DMS53 (cell line): Measurements from ENCODE around the gene CAP1.
"Not testable (repeated sequence)": the region's sequence is repeated elsewhere in the genome, so short reads cannot be mapped to it uniquely, and the experiment has no call there.

Experiments used
- DNase-seq: peaks from one replicate; lab custom pipeline; 2025; lab: John Stamatoyannopoulos, UW

Gene CAP1, protein sequence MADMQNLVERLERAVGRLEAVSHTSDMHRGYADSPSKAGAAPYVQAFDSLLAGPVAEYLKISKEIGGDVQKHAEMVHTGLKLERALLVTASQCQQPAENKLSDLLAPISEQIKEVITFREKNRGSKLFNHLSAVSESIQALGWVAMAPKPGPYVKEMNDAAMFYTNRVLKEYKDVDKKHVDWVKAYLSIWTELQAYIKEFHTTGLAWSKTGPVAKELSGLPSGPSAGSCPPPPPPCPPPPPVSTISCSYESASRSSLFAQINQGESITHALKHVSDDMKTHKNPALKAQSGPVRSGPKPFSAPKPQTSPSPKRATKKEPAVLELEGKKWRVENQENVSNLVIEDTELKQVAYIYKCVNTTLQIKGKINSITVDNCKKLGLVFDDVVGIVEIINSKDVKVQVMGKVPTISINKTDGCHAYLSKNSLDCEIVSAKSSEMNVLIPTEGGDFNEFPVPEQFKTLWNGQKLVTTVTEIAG

DNA sequence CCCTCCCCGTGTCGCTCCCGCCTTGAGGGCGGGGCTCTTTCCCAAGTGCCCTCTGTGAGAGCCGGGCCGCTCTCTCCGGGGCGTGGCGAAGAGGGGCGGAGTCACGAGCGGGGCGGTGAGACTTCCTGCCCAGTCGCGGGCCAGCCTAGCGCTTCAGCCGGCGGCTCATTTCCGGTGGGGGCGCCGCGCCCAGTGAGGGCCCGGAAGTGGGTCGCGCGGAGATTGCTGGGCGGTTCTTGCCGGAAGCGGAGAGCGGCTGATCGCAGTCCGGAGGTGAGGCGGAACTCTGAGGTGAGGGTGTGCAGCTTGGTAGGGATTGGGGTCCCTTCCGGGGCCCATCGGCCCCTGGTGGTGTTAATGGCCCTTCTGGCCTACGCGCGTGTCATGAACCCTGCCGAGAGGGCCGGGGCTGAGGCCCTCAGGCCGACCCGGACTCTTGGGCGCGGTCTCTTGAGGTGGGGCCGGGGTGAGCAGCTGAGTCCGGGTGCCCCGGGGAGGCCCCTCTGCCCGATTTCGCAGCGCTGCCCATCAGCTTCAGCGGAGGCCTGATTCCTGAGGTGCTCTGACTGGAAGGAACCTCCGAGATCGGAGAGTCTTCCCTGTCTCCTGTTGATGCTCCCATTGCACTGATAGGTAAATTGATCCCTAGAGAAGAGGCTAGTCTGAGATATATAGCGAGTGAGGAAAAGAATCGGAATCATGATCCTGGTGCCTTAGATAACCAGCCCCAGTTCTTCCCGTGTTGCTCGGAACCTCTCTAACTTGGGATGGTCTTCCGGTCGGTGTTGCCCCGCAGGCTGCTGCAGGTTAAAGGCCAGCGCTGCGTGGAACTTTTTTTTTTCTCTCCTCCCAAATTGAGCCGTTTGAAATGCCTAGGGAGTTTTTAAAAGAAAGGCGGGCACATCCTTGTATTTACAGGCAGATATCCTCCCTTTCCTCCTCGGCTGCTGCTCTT lies at the start of gene CAP1:
Gene CAP1 (plus strand): TSS at position 219 of the 955 bp plus-strand sequence. CDS start 18,618 bp downstream, outside the sequence.
- DNase-seq: peak; percentile 99

DNA sequence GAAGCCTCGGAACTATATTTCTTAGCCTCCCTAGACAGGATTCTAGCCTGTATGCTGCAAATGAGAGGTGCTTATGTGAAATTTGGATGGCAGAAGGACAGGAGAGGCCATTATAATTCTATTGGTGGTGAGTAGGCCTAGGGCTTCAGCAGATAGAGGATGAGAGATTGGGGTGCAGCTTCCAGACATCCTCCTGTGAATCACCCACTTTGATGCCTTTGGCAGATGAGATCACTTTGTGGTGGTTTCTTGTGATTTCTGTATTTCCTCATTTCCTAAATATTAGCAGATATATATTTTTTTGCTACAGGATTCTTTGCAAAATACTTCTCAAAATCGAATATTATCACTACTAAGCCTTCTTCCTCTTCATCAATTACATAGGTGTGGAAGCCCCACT lies 48.3 kb upstream of the CAP1 start:
- no peak for DNase-seq

DNA sequence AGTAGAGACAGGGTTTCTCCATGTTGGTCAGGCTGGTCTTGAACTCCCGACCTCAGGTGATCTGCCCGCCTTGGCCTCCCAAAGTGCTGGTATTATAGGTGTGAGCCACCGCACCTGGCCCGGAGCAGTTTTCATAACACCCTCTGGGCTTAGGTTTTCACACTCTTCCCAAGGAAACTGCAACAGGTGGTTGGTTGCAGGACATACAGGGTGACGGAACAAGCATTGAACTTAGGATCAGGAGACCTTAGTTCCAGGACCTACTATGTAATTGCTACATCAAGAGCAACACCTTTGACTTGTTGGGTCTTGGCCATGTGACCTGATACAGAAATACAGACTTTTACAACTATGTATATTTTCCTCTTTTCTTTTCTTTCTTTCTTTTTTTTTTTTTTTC lies 47.6 kb upstream of the CAP1 start:
- DNase-seq: no peak

DNA sequence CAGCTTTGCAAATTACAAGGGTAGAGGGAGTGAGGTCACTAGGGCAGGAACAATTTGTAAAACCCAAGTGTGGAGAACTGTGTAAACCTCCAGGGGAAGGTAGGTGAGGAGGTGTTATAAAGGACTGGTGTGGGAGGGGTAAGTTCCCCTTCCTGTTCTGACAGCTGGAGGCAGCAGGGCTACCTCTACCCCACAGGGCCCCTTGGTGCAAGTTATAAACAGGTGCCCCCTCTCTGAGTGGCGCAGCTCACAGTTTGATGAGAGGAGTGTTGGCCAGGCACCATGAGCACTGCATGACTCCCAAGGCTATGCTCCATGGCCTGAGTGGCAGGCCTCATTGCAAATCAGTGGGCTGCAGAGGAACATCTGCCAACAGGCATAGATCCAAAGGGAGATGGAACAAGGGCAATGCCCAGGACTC lies 44.5 kb upstream of the CAP1 start:
- peak; percentile 28 for DNase-seq

DNA sequence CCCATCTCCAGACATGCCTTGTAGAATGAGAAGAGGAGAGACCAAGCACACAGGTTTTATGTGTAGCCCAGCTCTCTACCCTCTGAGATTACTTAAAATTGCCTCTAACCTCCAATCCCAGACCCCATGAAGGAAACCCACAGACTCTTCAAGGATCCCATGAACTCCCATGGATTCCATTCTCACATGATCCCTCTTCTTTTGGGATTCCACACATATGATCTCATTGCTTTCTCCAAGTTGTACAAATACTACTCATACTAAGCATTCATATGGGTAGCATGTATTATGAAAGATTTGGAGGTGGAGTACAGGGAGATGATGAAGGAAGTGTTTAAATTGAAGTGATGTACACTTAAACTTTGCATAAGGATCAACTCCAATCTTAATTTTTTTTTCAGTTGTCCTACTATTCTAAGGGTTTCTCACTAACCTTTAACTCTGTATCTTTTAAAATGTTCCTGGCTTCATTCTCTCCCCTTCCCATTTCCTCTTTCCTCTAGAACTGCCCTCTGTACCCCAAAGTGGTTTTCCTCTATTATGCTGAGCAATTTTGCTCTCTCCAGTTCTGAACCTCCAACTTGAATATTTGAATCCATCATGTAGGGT lies 44.0 kb upstream of the CAP1 start:
- no peak for DNase-seq

DNA sequence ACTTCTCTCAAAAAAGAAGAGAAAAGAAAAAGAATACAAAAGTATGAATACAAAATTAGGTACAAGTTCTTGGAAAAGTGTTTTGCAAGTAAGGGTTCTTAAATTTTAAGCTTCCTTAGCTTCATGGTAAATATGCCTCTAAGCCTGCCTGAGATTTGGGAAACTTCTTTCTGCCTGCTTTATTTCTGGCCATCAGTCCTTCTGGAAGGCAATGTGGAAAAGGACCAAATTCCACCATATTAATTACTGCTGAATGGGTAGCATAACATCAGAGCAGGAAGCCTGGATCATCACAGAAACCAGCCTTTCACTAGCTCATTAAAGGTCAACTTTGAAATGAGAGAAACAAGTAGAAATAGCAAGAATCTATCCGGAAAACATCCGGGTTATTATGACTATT lies 39.1 kb upstream of the CAP1 start:
- DNase-seq: no peak

DNA sequence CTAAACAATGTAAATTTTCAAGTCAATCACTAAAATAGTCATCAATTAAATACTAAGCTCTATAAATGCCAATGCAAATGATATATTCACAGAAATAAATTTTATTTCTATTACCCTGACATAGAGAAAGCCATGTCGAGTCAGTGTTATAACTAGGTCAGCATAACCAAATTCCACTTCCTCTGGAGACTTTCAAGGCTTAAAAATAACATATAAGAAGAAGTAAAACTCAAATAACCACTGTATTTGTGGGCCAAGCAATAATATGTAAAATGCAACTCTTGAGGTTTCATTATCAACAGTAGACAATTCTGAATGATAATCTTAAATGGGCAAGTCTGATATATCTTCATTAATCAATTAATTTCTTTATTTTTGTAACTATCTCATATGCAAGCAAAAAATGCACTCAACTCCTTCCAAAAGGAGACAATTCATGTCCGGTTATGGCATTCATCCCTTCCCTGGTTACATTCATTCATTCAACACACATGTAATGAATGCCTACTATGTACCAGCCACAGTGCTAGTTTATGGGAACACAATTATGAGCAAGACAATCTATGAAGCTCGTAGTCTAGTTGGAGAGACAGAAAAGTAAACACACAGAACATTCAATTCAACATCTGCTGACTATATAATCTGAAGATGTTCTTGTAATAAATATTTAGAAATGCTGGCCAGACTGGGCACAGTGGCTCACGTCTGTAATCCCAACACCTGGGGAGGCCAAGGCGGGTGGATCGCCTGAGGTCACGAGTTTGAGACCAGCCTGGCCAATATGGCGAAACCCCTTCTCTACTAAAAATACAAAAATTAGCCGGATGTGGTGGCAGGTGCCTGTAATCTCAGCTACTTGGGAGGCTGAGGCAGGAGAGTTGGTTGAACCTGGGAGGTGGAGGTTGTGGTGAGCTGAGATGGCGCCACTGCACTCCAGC lies 37.1 kb upstream of the CAP1 start:
- DNase-seq: no peak

DNA sequence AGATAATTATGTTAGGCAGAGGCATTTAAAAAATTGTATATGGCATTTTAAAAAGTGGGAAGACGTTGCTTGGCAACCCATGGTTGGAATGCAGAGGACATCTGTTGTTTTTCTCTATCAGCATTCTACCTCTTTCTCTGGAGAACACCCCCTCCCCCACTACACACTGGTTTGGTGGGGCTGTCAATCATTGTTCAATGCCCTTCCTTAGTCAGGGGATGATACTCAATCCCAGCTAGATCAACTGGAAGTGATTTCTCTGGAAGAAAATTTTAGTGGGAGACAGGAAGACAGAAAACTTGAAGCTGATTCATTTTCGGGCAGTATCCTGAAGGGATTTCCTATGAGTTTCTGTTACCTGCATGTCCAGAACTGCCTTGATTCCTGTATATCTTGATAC lies 35.7 kb upstream of the CAP1 start:
- peak; percentile 31 for DNase-seq

DNA sequence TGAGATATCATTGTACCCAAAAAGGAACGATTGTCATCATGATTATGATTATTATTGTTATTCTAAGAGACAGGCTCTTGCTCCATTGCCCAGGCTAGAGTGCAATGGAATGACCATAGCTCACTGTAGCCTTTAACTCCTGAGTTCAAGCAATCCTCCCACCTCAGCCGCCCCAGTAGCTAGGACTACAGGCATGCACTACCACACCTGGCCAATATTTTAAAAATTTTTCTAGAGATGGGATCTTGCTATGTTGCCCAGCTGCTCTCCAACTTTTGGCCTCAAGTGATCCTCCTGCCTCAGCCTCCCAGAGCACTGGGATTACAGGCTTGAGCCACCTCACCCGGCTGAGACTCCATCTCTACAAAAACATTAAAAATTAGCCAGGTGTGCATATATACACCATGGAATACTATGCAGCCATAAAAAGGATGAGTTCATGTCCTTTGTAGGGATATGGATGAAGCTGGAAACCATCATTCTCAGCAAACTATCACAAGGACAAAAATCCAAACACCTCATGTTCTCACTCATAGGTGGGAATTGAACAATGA lies 33.0 kb upstream of the CAP1 start:
- DNase-seq: not testable (repeated sequence)

DNA sequence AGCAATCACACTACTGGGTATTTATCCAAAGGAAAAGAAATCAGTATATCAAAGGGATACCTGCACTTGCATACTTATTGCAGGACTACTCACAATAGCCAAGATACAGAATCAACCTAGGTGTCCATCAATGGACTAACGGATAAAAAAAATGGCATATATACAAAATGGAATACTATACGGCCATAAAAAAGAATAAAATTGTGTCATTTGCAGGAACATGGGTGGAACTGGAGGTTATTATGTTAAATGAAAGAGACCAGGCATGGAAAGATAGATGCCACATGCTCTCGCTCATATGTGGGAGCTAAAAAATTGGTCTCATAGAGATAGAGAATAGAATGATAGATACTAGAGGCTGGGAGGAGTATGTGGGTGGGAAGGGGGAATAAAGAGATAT lies 29.3 kb upstream of the CAP1 start:
- no peak for DNase-seq

DNA sequence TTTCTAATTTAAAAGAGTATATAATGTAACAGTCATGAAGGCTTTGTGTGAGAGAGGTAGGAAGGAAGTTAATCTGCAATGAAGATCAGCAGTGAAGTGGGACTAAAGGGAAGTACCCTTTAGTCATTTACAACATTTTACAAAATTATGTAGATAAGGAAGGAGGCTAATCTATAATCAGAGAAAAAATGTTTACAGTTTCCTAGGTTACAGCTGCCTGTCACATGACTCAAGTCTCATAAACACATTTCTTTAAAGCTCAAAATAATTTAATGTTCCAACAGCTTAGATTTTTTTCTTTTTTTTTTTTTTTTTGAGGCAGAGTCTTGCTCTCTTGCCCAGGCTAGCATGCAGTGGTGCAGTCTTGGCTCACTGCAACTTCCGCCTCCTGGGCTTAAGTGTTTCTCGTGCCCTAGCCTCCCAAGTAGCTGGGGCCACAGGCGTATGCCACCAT lies 26.2 kb upstream of the CAP1 start:
- peak; percentile 8 for DNase-seq

DNA sequence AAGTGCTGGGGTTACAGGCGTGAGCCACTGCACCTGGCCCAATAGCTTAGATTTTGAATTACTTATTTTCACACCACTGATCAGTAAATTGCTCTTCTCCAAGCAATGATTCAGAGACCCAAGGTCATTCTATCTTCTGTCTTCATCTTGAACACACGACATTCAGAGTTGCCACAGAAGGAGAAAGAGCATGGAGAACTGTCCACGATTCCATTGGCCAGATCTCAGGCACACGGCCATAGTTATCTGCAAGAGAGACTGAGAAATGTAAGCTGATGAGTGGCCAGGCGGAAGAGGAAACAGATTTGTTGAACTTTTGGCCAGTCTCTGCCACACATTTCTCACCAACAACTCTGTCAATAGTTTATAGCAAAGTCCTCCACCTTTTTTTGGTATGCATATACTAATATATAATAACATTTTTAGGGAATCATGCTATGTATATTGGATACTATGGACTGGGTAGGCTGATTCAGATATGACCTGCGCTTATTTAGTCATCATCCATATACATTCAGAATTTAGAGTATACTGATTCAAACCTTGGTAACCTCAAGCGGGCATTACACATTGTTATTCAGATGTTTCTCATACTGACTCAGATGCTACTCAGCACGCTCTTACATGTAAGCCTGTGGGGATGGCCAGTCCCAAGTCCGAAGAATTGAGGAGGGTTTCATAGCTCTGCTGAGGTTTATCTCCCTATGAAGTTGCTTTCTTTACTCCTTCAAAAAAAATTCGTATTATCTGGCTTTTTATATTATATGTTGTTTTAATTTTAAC lies 25.5 kb upstream of the CAP1 start:
- no peak for DNase-seq

DNA sequence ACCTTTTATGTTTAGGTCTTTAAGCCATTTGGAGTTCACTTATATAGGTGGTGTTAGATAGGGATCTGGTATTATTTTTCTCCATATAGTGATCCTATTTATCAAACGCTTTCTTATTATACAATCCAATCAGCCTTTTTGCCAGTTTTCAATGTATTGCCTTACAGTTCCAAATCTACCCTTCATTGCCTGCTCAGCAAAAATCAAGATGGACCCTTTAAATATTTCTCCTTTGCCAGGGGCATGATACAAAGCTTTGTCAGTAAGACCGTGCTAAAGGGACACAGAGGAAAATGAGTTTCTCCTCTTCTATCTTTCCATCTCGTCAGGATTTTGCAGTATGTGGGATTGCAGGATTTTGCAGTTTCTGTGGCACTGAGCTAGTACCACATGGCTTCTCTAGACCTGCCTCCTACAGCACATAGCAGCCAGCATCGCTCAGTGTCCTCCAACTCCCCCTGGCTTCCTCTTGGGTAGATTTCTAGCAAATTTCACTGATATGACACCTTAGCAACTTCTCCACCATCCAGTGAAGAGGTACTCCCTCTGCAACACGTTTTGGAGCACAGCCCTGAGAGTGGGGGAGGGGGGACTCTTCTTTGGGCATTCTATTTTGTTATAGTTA lies 22.5 kb upstream of the CAP1 start:
- peak; percentile 19 for DNase-seq

DNA sequence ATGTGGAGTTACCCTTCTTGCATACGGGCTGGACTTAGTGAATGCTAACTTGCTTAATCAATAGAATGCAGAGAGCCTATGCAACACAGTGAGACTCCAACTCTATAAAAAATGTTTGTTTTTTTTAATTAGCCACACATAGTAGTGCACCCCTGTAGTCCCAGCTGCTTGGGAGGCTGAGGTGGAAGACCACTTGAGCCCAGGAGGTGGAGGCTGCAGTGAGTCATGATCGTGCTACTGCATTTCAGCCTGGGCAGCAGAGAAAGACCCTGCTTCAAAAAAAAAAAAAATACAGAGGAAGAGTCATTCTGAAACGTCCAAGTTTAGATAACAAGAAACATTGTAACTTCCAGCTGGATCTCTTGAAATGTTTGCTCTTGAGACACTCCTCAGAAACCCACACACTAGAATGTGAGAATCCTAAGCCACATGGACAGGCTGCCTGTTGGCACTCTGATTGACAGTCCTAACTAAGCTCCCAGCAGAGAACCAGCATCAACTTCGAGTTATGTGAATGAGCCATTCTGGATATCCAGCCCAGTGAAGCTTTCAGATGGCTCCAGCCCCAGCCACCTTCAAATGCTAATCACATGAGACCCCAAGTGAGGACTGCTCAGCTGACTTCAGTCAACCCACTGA lies 20.0 kb upstream of the CAP1 start:
- DNase-seq: peak; percentile 24

DNA sequence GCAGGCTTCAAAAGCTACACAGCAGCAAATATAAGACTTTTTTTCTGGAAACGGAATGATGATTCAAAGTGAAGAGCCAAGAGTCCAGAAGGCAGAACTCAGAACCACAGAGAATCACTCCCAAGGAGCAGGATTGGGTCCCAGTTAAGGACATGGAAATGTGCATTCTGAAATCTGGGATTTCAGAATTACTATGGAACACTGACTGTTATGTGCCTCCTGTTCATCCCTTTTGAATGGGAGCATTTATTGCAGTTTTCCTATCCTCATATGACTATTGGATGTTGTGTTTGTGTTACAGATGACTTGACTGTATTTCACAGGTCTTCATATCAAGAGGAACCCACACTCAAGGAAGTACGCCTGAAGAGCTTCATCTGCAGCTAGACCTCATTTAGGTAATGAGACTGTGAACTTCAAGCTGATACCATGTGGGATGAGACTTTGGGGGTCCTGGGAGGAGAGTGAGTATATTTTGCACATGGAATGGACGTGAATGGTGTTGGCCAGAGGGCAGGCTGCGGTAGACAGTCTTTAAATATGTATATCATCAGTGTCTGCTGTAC lies 17.1 kb upstream of the CAP1 start:
- DNase-seq: no peak

DNA sequence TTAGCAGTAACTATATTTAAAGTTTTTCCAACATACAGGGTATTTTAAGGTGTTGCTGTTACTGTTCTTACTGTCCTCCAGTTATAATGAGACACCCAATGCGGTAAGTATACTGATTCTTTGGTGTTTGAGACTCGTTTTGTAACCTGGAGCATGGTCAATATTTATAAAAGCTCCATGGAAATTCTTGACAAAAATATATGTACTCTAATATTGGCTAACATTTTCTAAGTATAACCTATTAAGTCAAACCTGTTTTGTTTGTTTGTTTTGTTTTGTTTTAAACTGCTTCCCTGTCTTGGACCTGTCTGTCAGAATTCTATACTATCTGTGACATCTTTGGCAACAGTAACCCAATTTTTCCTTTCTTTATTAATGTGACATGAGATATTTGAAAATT lies 15.9 kb upstream of the CAP1 start:
- DNase-seq: peak; percentile 26

DNA sequence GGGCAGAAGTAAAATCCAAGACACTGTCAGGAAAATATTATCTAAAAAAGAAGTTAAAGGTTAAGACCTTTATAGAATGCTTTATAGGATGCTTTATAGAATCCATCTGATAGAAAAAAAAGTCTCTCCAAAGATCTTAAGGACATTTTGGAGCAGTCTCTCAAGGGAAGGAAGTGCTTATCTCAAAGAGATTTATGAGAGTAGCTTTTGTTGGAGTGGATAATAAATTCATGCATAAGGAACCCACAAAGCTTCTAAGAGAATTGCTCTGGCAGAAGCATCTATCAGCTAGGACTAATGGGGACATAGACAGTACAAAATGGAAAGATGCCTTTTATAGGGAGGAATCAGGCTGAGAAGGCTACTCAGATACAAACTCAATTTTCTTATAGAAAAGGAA lies 12.9 kb upstream of the CAP1 start:
- DNase-seq: no peak

DNA sequence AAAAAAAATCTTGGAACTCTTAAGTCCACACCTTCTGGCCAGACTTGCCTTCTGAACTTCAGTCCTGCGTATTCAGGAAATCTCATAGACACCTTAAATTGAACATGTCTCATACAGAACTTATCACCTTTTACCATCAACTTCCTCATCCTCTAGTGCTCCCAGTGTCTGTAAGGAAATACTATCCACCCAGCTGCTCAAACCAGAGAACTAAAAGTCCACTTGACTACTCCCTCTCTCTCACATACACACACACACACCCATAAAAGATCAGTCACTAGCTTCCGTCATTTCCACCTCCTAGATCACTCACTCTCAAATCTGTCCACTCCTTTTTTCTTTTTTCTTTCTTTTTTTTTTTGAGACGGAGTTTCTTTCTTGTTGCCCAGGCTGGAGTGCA lies 10.9 kb upstream of the CAP1 start:
- no peak for DNase-seq
